Measurements from ENCODE around the gene GAREM1. TPM values are rescaled to one million over a fixed set of nuclear protein-coding genes. Genes with fewer than 3 reads are reported as not detected.

GAREM1 gene
- total RNA-seq, 1 donor from 2014 or later: 5.1 TPM

GRCh38 chr18:32287249-32287648 is 183.4 kb downstream of the GAREM1 start:
- Histone ChIP-seq H3K9ac (no peak overlapping the region), H3K27ac (no peak overlapping the region), H3K79me2 (ENCODE audit: low read depth) (no peaks in the 10 kb centered on the region), H3K4me3 (no peak overlapping the region), H3K36me3 (no peaks in the 10 kb centered on the region), H4K20me1 (ENCODE audit: low read depth) (no peaks in the 10 kb centered on the region), H3F3A (ENCODE audit: low read depth) (no peaks in the 10 kb centered on the region), H2AFZ (replicated peaks) (no peak overlapping the region), H3K4me2 (no peak overlapping the region), H3K4me1 (no peaks in the 10 kb centered on the region), H3K9me3 (ENCODE audit: low read depth) (no peaks in the 10 kb centered on the region), H3K27me3 (no peaks in the 10 kb centered on the region)
- TF ChIP-seq EZH2phosphoT487 (IDR thresholded peaks at IDR 0.05): no peak
- no peak for TF ChIP-seq EZH2 (IDR thresholded peaks at IDR 0.05)
- no peak for TF ChIP-seq CTCF (IDR thresholded peaks at IDR 0.05)
- Mint-ChIP-seq H3K27me3 (ENCODE audit: insufficient read depth, low read depth) (no peaks in the 10 kb centered on the region), H3K9me3 (no peaks in the 10 kb centered on the region), H3K4me1 (no peaks in the 10 kb centered on the region), H3K27ac (no peak overlapping the region), H3K4me3 (no peak overlapping the region), H3K36me3 (peaks cover 7% of the 10 kb centered on the region)
- no peak for DNase-seq (ENCODE audit: low spot score)

GRCh38 chr18:32286749-32287148 is 183.9 kb downstream of the GAREM1 start:
- Histone ChIP-seq H3K79me2 (ENCODE audit: low read depth) (no peaks in the 10 kb centered on the region), H4K20me1 (ENCODE audit: low read depth) (no peaks in the 10 kb centered on the region), H3K27me3 (no peaks in the 10 kb centered on the region), H3K4me3 (no peak overlapping the region), H3K4me2 (no peak overlapping the region), H3K9ac (no peak overlapping the region), H3K36me3 (no peaks in the 10 kb centered on the region), H3K27ac (no peak overlapping the region), H3F3A (ENCODE audit: low read depth) (no peaks in the 10 kb centered on the region), H3K4me1 (no peaks in the 10 kb centered on the region), H2AFZ (replicated peaks) (no peak overlapping the region), H3K9me3 (ENCODE audit: low read depth) (no peaks in the 10 kb centered on the region)
- Mint-ChIP-seq H3K4me3 (no peak overlapping the region), H3K9me3 (no peaks in the 10 kb centered on the region), H3K27me3 (ENCODE audit: insufficient read depth, low read depth) (no peaks in the 10 kb centered on the region), H3K36me3 (peaks cover 7% of the 10 kb centered on the region), H3K27ac (no peak overlapping the region), H3K4me1 (no peaks in the 10 kb centered on the region)
- no peak for TF ChIP-seq CTCF (IDR thresholded peaks at IDR 0.05)
- no peak for TF ChIP-seq EZH2phosphoT487 (IDR thresholded peaks at IDR 0.05)
- no peak for TF ChIP-seq EZH2 (IDR thresholded peaks at IDR 0.05)
- no peak for DNase-seq (ENCODE audit: low spot score)

- Mint-ChIP-seq H3K27ac (no peak overlapping the region), H3K9me3 (no peaks in the 10 kb centered on the region), H3K4me1 (no peaks in the 10 kb centered on the region), H3K4me3 (no peak overlapping the region), H3K27me3 (ENCODE audit: insufficient read depth, low read depth) (no peaks in the 10 kb centered on the region), H3K36me3 (peaks cover 7% of the 10 kb centered on the region)
- H3K36me3 ChIP-seq: no peaks in the 10 kb centered on the region
- DNase-seq (ENCODE audit: low spot score): no peak
- H3K27me3 ChIP-seq: no peaks in the 10 kb centered on the region
- no peaks in the 10 kb centered on the region for H3K4me1 ChIP-seq
- TF ChIP-seq CTCF (IDR thresholded peaks at IDR 0.05) (no peak), EZH2phosphoT487 (IDR thresholded peaks at IDR 0.05) (no peak), EZH2 (IDR thresholded peaks at IDR 0.05) (no peak)
- H3K79me2 ChIP-seq (ENCODE audit: low read depth): no peaks in the 10 kb centered on the region
- H2AFZ ChIP-seq (replicated peaks): no peak overlapping the region
- no peak overlapping the region for H3K4me3 ChIP-seq
- no peak overlapping the region for H3K4me2 ChIP-seq
- H3F3A ChIP-seq (ENCODE audit: low read depth): no peaks in the 10 kb centered on the region
- no peak overlapping the region for H3K27ac ChIP-seq
- H3K9me3 ChIP-seq (ENCODE audit: low read depth): no peaks in the 10 kb centered on the region
- no peaks in the 10 kb centered on the region for H4K20me1 ChIP-seq (ENCODE audit: low read depth)
- no peak overlapping the region for H3K9ac ChIP-seq
Observed at GRCh38 chr18:32284284-32284683, 186.4 kb downstream of the GAREM1 start.

All from neural progenitor cell (in vitro differentiated cells).